ENCODE results near the gene PDK2.

PDK2 gene

GRCh38 chr17:50133028-50133768 lies 38.0 kb downstream of the PDK2 start:
- H3K4me3 ChIP-seq (ENCODE audit: low read depth, low read length) = no peak overlapping the region
- no peak for TF ChIP-seq CTCF (IDR thresholded peaks at IDR 0.05; ENCODE audit: low read depth, low read length)

- TF ChIP-seq CTCF (IDR thresholded peaks at IDR 0.05; ENCODE audit: low read depth, low read length) = no peak
- no peak overlapping the region for H3K4me3 ChIP-seq (ENCODE audit: low read depth, low read length)
Measured at GRCh38 chr17:50133769-50134099, 38.6 kb downstream of the PDK2 start.

- no peak overlapping the region for H3K4me3 ChIP-seq (ENCODE audit: low read depth, low read length)
- TF ChIP-seq CTCF (IDR thresholded peaks at IDR 0.05; ENCODE audit: low read depth, low read length) = no peak
Measured at GRCh38 chr17:50134206-50135110, 39.3 kb downstream of the PDK2 start.

- TF ChIP-seq CTCF (IDR thresholded peaks at IDR 0.05; ENCODE audit: low read depth, low read length) = no peak
- H3K4me3 ChIP-seq (ENCODE audit: low read depth, low read length) = no peak overlapping the region
Measured at GRCh38 chr17:50135316-50136095, 40.4 kb downstream of the PDK2 start.

- H3K4me3 ChIP-seq (ENCODE audit: low read depth, low read length) = no peak overlapping the region
- no peak for TF ChIP-seq CTCF (IDR thresholded peaks at IDR 0.05; ENCODE audit: low read depth, low read length)
Measured at GRCh38 chr17:50136096-50136687, 41.0 kb downstream of the PDK2 start.

GRCh38 chr17:50137042-50137441 lies 41.9 kb downstream of the PDK2 start:
- TF ChIP-seq CTCF (IDR thresholded peaks at IDR 0.05; ENCODE audit: low read depth, low read length) = no peak
- H3K4me3 ChIP-seq (ENCODE audit: low read depth, low read length) = no peak overlapping the region

All from WI38 (cell line).